H1 (cell line): ENCODE data around the gene MPHOSPH10. TPM values are rescaled to one million over a fixed set of nuclear protein-coding genes. Genes with fewer than 3 reads are reported as not detected.
"Not testable (repeated sequence)": the region's sequence is repeated elsewhere in the genome, so short reads cannot be mapped to it uniquely, and the experiment has no call there.

ENCODE experiments used
- CTCF ChIA-PET: fragments of 300-600 bp; sonication (Branson Sonifier 250); formaldehyde crosslinking; loops from one replicate; lab custom pipeline; 2021; ENCODE audit not compliant: partially characterized antibody; lab: Charles Lee
- POLR2A ChIA-PET: fragments of 300-600 bp; sonication (Branson Sonifier 250); formaldehyde crosslinking; loops from one replicate; lab custom pipeline; 2021; ENCODE audit warnings: inconsistent platforms; ENCODE audit not compliant: partially characterized antibody; lab: Charles Lee
- DNase-seq, 2 experiments: peaks; one replicate each; pipeline versions ENCODE4 v3.0.0 to v3.0.0-alpha.2; 2010 to 2022; ENCODE audit warnings: low spot score in 2 of 2, low read depth in 1 of 2, mixed read lengths in 1 of 2
- FAIRE-seq: peaks from 2 replicates; lab custom pipeline; 2011; peaks lifted over from hg19 to GRCh38; lab: Jason Lieb, UNC
- H2AFZ ChIP-seq: 2 replicates; pipeline ENCODE4 v1.8.1; 2012; ENCODE audit warnings: low read length, inconsistent platforms
- H2AK5ac ChIP-seq: 2 replicates; pipeline ENCODE4 v1.6.1; 2013; ENCODE audit warnings: low read depth, low read length
- H2BK120ac ChIP-seq: replicated peaks from 2 replicates; pipeline ENCODE3; 2013; ENCODE audit warnings: low read depth, low read length, inconsistent platforms
- H2BK12ac ChIP-seq: 2 replicates; pipeline ENCODE4 v1.6.1; 2013; ENCODE audit warnings: low read depth, low read length
- H2BK15ac ChIP-seq: 2 replicates; pipeline ENCODE4 v1.6.1; 2013; ENCODE audit warnings: low read length
- H2BK20ac ChIP-seq: 2 replicates; pipeline ENCODE4 v1.6.1; 2013; ENCODE audit warnings: low read length
- H2BK5ac ChIP-seq: 2 replicates; pipeline ENCODE4 v1.6.1; 2013; ENCODE audit warnings: low read depth, low read length
- H3K14ac ChIP-seq: 2 replicates; pipeline ENCODE4 v1.6.1; 2013; ENCODE audit warnings: inconsistent platforms; ENCODE audit not compliant: insufficient read length
- H3K18ac ChIP-seq: 2 replicates; pipeline ENCODE4 v1.6.1; 2013; ENCODE audit warnings: low read length; ENCODE audit errors: extremely low read depth
- H3K23ac ChIP-seq: 2 replicates; pipeline ENCODE4 v1.6.1; 2013; ENCODE audit warnings: inconsistent platforms; ENCODE audit not compliant: insufficient read length
- H3K23me2 ChIP-seq: 2 replicates; pipeline ENCODE4 v1.6.1; 2013; ENCODE audit warnings: low read depth, low read length
- H3K27ac ChIP-seq: 2 replicates; pipeline ENCODE4 v1.6.1; 2011; ENCODE audit warnings: low read depth, low read length, inconsistent platforms
- H3K27me3 ChIP-seq, 4 experiments: replicated peaks in 1 of 4; 1 replicate in 1 of 4; 2 replicates in 3 of 4; pipeline versions ENCODE4 v1.6.1 to v1.8.1; 2011 to 2013; ENCODE audit warnings: low read length in 3 of 4, mild to moderate bottlenecking in 3 of 4, inconsistent platforms in 2 of 4, mixed read lengths in 2 of 4, moderate library complexity in 1 of 4; ENCODE audit not compliant: control insufficient read depth in 3 of 4, insufficient read depth in 3 of 4; ENCODE audit errors: extremely low read depth in 1 of 4
- H3K36me3 ChIP-seq, 4 experiments: 2 replicates each; pipeline versions ENCODE4 v1.6.1 to v1.8.1; 2011 to 2013; ENCODE audit warnings: mild to moderate bottlenecking in 4 of 4, low read length in 3 of 4, moderate library complexity in 2 of 4, control low read depth in 1 of 4, inconsistent platforms in 1 of 4; ENCODE audit not compliant: insufficient read depth in 4 of 4, control insufficient read depth in 2 of 4
- H3K4ac ChIP-seq: replicated peaks from 2 replicates; pipeline ENCODE3; 2013; ENCODE audit warnings: low read length, low read depth, mixed read lengths, inconsistent platforms; ENCODE audit not compliant: insufficient read length
- H3K4me1 ChIP-seq, 4 experiments: replicated peaks in 1 of 4; 1 replicate in 1 of 4; 2 replicates in 3 of 4; pipeline versions ENCODE4 v1.6.1 to v1.8.1; 2011 to 2013; ENCODE audit warnings: low read length in 3 of 4, inconsistent platforms in 2 of 4, mixed read lengths in 1 of 4; ENCODE audit not compliant: insufficient read depth in 4 of 4, control insufficient read depth in 3 of 4
- H3K4me2 ChIP-seq, 2 experiments: 2 replicates each; pipeline versions ENCODE4 v1.6.1 to v1.8.1; 2011 to 2013; ENCODE audit warnings: low read depth in 2 of 2, low read length in 2 of 2, control low read depth in 1 of 2, inconsistent platforms in 1 of 2, mild to moderate bottlenecking in 1 of 2; ENCODE audit not compliant: insufficient read depth in 1 of 2
- H3K4me3 ChIP-seq, 4 experiments: fragments of 200-600, 300-600 bp in 1 of 4; sonication (generic), shearing (Covaris generic), sonication (Bioruptor Twin) in 1 of 4; 2 replicates each; pipeline versions ENCODE4 v1.5.1 to v1.8.1; 2011 to 2016; ENCODE audit warnings: low read length in 4 of 4, low read depth in 3 of 4, control low read depth in 2 of 4, inconsistent platforms in 2 of 4, mild to moderate bottlenecking in 2 of 4, mixed read lengths in 1 of 4, moderate library complexity in 1 of 4; ENCODE audit not compliant: insufficient read depth in 2 of 4; ENCODE audit errors: extremely low read depth in 1 of 4
- H3K56ac ChIP-seq: replicated peaks from 2 replicates; pipeline ENCODE3; 2013; ENCODE audit warnings: low read depth, mild to moderate bottlenecking, mixed read lengths, low read length, inconsistent platforms; ENCODE audit not compliant: insufficient read length
- H3K79me1 ChIP-seq: 2 replicates; pipeline ENCODE4 v1.6.1; 2013; ENCODE audit warnings: low read depth, low read length, control low read depth
- H3K79me2 ChIP-seq, 2 experiments: 2 replicates each; pipeline versions ENCODE4 v1.6.1 to v1.8.1; 2012 to 2013; ENCODE audit warnings: low read length in 2 of 2, mild to moderate bottlenecking in 2 of 2, inconsistent platforms in 1 of 2; ENCODE audit not compliant: insufficient read depth in 2 of 2, control insufficient read depth in 1 of 2
- H3K9ac ChIP-seq, 4 experiments: replicated peaks in 1 of 4; 1 replicate in 1 of 4; 2 replicates in 3 of 4; pipeline versions ENCODE4 v1.6.1 to v1.8.1; 2011 to 2013; ENCODE audit warnings: low read depth in 3 of 4, low read length in 3 of 4, control low read depth in 2 of 4, mild to moderate bottlenecking in 2 of 4, moderate library complexity in 2 of 4, inconsistent platforms in 1 of 4; ENCODE audit errors: extremely low read depth in 1 of 4
- H3K9me3 ChIP-seq, 2 experiments: 2 replicates each; pipeline versions ENCODE4 v1.6.1 to v1.8.1; 2012 to 2013; ENCODE audit warnings: mild to moderate bottlenecking in 2 of 2, moderate library complexity in 2 of 2, control low read depth in 1 of 2, inconsistent platforms in 1 of 2, low read depth in 1 of 2, low read length in 1 of 2, mixed read lengths in 1 of 2; ENCODE audit not compliant: insufficient read depth in 2 of 2
- H4K20me1 ChIP-seq, 2 experiments: replicated peaks in 1 of 2; 2 replicates each; pipeline versions ENCODE3 to v1.8.1; 2011 to 2013; ENCODE audit warnings: inconsistent platforms in 2 of 2, low read length in 2 of 2, mild to moderate bottlenecking in 1 of 2; ENCODE audit not compliant: insufficient read depth in 2 of 2, control insufficient read depth in 1 of 2
- H4K5ac ChIP-seq: 2 replicates; pipeline ENCODE4 v1.6.1; 2013; ENCODE audit warnings: low read length, low read depth, mixed read lengths, inconsistent platforms; ENCODE audit not compliant: insufficient read length
- H4K8ac ChIP-seq: 2 replicates; pipeline ENCODE4 v1.8.0; 2013; ENCODE audit warnings: mild to moderate bottlenecking, moderate library complexity, low read length, inconsistent platforms; ENCODE audit not compliant: insufficient read depth; ENCODE audit errors: extremely low read depth
- H4K91ac ChIP-seq: replicated peaks from 2 replicates; pipeline ENCODE3; 2013; ENCODE audit warnings: low read length, mixed read lengths, inconsistent platforms; ENCODE audit not compliant: insufficient read length
- WGBS, 2 experiments: shearing (Covaris generic) in 1 of 2; methylation state at CpG; one replicate each; pipeline versions ENCODE4 v1.1.6 to v1.1.7; 2013 to 2015; ENCODE audit warnings: low lambda C conversion rate in 2 of 2, mixed read lengths in 2 of 2, inconsistent platforms in 1 of 2, low coverage in 1 of 2, missing lambda C conversion rate in 1 of 2; ENCODE audit not compliant: insufficient replicate concordance in 2 of 2, insufficient coverage in 1 of 2, insufficient read length in 1 of 2; ENCODE audit errors: extremely low coverage in 1 of 2, missing lambda C conversion rate in 1 of 2; 5-methylcytosine and 5-hydroxymethylcytosine counted together
- polyA plus RNA-seq, 7 experiments: library from polyadenylated mRNA; depleted of rRNA in 3 of 7; stranded (reverse) in 5 of 7; unstranded in 2 of 7; fragments of >200 nt in 5 of 7; fragments of 200-250 nt in 2 of 7; gene quantifications; 1 replicate in 5 of 7; 2 replicates in 1 of 7; 4 replicates in 1 of 7; pipeline versions ENCODE4 v1.2.1 to v1.2.3, GENCODE V29; 2011 to 2013; ENCODE audit warnings: missing spikeins in 2 of 7, mixed read lengths in 2 of 7
- total RNA-seq: library from RNA; stranded (reverse); fragmentation: NEBNext Ultra II Directional; extraction: Animal tissue kit (Norgen Biotek cat#: 25700); gene quantifications from 2 replicates; pipeline ENCODE4 v1.2.1, GENCODE V29; 2021

MPHOSPH10 gene
- total and polyA plus RNA-seq, 2 of the 8 experiments (the other 6 are each of a cell fraction or from before 2014, with no cell fraction given) = 4.5 to 39.1 TPM

DNA sequence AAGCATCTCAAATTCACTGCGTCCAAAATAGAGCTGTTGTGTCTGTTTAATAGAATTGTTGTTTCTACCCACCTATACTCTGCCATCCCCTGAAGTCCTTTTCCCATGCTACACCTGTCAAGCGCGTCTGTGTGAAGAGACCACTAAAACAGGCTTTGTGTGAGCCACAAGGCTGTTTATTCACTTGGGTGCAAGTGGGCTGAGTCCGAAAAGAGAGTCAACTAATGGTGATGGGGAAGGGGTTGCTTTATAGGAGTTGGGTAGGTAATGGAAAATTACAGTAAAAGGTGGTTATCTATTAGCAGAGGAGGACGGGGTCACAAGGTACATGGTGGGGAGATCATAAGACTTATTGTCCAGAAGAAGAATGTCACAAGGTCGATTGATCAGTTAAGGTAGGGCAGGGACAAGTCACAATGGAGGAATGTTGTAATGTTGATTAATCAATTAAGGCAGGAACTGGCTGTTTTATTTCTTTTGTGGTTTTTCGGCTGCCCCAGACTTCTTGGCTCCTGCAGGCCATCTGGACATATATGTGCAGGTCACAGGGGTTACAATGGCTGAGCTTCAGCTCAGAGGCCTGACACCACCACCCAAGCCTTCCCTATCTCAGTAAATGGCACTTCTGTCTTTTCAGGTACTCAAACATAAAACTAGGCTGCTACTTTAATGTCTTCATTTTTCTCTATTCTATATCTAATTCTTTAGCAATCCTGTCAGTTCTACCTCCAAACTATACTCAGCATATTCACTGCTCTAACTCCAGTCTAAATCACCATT, 1.1 kb downstream of the MPHOSPH10 start:
- H4K8ac ChIP-seq, H3K18ac ChIP-seq, H3K79me1 ChIP-seq, H3K9me3 ChIP-seq, H2BK120ac ChIP-seq, FAIRE-seq, H4K5ac ChIP-seq, H2BK15ac ChIP-seq, H2BK20ac ChIP-seq, H2BK12ac ChIP-seq, H3K27ac ChIP-seq, H3K56ac ChIP-seq, H2BK5ac ChIP-seq, H3K4me1 ChIP-seq, H3K23ac ChIP-seq, H4K20me1 ChIP-seq, H4K91ac ChIP-seq, H2AFZ ChIP-seq, H3K27me3 ChIP-seq, H3K23me2 ChIP-seq, H3K4ac ChIP-seq, H3K14ac ChIP-seq, H2AK5ac ChIP-seq, DNase-seq: not testable (repeated sequence)
- Histone ChIP-seq H3K79me2 (peaks cover 0 to 50% of the 10 kb centered on the region in 2 experiments), H3K36me3 (peaks cover 0 to 33% (median 16%) of the 10 kb centered on the region in 4 experiments; a peak in 6 of 8 replicates), H3K4me3 (peak overlapping the region; percentile 83 to 98 (median 92)), H3K4me2 (peak overlapping the region; percentile 63 to 84), H3K9ac (peak overlapping the region in 2 of 4 experiments; percentile 54 to 92; a peak in 3 of 7 replicates)
- 86% methylated on average over 7 of the region's 7 CpGs; no CpG with 5 or more reads in 1 of the 2 experiments for WGBS, 2 experiments
- ChIA-PET POLR2A (interaction anchor here (1.0 to 2.4 kb wide), 6 partner anchors 11 to 64 kb away, joined by 4 to 17 read pairs (median 7); partner anchors contain the start of gene NAGK), CTCF (interaction anchor here (0.8 to 3.6 kb wide), 6 partner anchors 16 to 153 kb away, joined by 3 to 28 read pairs (median 3); partner anchors contain the start of genes ANKRD53 and NAGK)
